Measurements from ENCODE around the gene RAPGEF3.

Gene RAPGEF3, protein sequence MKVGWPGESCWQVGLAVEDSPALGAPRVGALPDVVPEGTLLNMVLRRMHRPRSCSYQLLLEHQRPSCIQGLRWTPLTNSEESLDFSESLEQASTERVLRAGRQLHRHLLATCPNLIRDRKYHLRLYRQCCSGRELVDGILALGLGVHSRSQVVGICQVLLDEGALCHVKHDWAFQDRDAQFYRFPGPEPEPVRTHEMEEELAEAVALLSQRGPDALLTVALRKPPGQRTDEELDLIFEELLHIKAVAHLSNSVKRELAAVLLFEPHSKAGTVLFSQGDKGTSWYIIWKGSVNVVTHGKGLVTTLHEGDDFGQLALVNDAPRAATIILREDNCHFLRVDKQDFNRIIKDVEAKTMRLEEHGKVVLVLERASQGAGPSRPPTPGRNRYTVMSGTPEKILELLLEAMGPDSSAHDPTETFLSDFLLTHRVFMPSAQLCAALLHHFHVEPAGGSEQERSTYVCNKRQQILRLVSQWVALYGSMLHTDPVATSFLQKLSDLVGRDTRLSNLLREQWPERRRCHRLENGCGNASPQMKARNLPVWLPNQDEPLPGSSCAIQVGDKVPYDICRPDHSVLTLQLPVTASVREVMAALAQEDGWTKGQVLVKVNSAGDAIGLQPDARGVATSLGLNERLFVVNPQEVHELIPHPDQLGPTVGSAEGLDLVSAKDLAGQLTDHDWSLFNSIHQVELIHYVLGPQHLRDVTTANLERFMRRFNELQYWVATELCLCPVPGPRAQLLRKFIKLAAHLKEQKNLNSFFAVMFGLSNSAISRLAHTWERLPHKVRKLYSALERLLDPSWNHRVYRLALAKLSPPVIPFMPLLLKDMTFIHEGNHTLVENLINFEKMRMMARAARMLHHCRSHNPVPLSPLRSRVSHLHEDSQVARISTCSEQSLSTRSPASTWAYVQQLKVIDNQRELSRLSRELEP

DNA sequence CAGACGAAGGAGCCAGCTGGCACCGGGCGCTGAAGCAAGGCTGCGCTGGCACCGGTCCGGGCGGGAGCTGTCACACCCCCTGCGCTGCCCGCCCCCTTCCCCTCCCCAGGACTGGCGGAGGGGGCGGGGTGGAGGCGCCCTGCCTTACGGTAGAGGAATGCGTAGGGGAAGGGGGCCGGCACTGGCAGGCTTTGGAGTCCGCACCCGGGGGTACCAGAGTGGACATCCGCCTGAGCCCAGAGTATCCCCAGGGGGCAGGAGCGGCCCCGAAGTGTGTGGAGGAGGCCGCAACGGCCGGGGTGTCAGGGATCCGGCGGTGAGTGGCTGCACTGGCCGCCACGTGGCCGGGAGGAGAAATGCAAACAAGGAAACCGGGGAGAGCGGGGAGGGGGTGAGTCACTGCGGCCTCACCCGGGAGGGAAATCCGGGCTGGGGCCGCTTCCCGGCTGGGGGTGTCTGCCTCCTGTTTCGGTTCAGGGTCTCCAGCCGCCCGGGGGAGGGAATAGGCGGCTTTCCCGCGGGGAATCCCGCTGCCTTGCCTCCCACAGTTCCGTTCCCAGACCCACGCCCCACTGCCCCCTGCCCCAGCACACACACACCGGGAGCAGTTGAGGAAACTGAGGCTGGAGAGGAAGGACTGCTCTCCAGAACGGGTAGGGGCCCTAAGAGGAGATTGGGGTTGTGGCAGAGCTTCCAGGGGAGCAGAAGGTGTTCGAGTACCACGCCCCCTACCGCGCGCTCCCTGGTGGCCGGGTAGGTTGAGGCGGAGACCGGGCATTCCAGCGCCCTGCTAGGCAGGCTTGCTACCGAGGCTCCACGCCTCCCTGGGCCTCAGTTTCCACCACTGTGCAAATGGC, at the start of gene RAPGEF3:
Gene RAPGEF3, minus strand, starts transcription at position 47 of the 857 bp plus-strand sequence. CDS start 324 bp downstream, outside the sequence.
- peak; percentile 44 for DNase-seq (ENCODE audit: low read depth)

DNA sequence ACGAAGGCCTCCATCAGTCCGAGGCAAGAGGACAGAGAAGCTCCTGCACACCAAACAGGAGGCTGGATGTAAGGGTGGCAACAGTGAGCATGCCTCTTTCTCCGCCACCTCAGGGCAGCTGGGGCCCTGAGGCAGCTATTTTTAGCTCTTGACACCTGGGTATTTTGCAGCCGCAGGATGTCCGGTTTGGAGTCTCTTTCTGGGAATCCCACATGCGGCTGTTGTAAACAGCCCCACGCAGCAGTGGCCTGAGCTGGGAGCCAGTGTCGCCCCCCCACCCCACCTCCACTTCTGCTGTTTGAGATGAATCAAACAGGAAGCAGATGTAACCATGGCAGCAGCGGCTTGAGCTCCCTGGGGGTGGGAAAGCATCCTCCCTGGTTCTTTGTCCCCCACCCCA, 49.4 kb upstream of the RAPGEF3 start:
- peak; percentile 65 for DNase-seq (ENCODE audit: low read depth)

DNA sequence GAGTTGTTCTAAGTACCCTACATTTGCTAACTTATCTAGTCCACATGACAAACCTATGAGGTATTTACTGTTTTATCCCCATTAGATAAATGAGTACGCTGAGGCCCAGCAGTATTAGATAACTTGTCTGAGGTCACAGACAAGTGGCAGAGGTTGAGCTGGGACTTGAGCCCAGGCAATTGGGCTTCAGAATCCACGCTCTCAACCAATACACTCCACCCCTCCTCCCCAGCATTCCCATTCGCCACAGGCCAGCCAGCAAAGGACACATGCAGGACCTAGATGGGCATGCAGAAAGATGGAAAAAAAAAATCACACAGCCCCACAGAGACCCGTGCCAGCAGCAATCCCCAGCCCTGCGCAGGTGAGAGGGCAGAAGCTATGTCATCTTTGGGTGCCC, 48.7 kb upstream of the RAPGEF3 start:
- no peak for DNase-seq (ENCODE audit: low read depth)

DNA sequence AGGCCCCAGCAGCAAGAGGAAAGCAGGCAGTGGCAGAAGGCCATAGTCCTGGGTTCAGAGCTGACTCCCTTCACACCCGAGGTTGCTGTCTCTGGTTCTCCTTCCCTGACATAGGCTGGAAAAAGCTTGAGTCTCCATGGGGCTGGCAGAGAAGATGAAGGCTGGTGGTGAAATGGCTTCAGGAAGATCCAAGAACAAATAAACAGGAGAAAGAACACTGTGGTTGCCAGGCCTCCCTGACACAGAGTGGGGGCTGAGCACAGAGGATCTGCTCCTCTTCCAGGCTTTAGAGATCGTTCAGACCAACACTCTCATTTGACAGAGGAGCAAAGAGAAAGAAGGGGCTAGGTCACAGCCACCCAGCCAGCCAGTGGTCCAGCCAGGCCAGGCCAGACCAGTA, 46.7 kb upstream of the RAPGEF3 start:
- no peak for DNase-seq (ENCODE audit: low read depth)

DNA sequence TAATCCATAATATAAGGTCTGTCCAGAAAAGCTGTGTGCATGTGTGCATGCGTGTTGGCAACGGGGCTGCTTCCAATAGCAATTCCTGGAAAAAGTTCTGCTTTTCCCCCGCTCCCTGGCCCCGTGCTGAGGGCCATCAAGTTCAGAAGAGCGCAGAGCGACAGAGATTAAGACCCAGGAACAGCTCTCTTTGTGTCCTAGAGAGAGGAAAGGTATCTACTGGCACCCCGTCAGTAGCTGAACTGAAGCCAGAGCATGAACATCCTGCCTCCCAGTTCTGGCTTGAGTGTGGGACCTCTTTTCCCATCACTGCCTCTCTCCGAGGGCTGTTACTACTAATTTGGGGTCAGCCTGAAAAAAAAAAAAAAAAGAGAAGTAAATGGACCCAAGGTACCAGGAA, 45.5 kb upstream of the RAPGEF3 start:
- DNase-seq (ENCODE audit: low read depth): no peak

DNA sequence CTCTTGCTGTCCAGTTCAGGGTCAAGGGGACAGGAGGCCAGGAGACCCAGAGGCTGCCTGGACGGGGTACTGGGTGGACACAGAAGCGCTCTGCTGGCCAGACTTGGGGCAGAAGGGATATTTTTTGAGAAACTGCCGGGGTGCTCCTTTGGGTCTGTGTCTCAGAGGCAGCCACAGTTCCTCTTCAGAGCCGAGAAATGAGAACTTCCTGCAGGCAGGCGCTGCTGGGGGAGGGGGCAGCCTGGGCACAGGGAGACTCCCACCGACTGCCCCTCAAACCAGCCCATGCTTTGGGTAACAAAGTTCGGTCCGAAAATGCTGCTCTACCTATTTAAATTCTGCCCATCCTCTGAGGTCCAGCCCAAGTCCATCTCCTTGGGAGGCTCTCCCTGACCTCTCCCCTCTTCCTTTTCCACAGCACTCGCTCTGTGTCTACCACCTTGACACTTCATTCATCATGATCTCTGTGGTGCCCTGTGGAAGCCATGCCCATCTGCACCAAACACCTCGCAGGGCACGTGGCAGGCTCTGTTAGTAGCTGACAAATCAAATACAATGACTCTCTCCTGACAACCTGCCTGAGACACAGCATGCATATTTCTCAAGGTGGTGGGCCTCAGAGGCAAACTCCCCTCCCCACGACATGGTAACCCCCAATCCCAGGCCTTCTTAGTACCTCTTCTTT, 44.7 kb upstream of the RAPGEF3 start:
- no peak for DNase-seq (ENCODE audit: low read depth)

DNA sequence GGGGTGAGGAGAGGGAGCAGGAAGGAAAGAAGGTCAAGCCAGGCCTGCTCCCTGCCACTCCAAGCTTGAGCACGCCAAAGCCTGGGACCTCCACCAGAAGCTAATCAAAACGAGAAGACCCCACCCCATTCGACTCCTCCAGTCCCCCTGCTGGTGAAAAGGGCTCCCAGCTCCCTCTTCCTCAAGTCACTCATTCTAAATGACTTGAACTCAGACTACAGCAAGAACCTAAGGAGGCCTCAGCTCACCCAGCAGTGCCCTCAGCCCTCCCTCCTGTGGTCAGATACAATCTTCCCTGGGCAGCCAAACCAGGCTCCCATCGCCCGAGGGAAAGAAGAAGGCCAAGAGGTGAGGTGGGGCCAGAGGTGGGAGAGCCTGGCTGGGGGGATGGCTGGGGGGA, 43.6 kb upstream of the RAPGEF3 start:
- no peak for DNase-seq (ENCODE audit: low read depth)

DNA sequence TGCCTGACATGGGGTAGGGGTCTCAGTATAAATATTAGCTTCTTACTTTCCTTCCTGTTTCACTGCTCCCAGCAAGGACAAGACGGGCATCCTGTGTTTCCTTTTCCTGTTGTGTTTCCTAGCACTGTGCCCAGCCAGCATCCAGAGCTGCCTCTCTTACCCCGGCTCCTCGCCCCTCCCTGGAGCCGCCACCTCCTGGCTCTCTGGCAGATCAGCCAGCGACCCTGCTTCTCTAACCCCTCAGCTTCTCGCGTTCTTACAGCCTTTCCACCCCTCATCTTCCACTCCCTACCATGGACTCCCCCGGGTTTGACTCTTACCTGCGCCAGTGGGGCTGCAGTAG, 43.2 kb upstream of the RAPGEF3 start:
- no peak for DNase-seq (ENCODE audit: low read depth)

DNA sequence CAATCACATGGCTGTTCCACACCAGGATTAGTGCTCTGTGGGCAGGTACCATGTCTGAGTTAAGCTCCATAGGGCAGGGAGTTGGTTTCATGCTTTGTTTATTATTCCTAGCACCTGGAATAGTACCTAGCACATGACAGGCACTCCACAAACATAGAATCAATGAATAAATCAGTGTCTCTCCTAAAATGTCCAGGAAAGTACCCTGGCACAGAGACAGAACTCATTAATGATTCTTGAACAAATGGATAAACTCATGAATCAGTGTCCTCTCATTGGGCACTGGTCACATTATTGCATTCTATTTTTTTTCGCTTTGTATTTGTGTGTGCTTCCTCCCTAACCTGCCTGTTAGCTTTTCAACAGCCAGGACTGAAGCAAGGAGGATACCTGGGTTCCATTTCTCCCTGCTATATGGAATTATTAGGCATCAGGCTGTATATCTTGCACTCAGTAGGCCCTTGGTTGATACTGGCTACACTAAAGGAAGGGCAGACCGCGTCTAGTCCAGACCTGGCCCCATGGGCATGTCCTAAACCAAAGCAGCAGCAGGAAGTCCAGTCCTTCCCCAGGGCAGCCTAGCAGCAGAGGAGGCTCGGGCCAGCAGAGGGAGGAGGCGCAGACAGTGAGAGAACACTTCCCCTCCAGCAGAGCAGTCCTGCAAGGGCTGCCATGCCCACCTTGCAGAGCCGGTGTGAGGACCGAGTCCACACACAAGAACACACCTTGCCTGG, 42.7 kb upstream of the RAPGEF3 start:
- DNase-seq (ENCODE audit: low read depth): no peak

DNA sequence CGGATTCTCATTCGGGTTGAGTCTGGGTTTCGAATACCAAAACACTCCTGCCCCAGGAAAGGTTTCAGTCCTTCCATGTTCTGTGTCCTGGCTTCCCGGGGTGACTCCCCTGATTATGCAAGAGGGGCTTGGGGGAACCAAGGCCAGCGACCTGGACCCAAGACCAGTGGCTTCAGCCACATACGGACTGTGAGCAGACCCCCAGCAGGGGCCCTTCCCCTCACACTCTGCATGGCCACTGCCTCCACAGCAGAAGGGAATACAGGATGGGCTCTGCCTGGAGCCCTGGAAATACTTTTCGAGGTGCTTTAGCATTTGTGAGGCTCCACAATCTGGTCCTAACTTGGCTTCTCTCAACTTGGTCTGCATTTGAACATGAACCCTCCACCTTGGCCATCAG, 41.9 kb upstream of the RAPGEF3 start:
- no peak for DNase-seq (ENCODE audit: low read depth)

DNA sequence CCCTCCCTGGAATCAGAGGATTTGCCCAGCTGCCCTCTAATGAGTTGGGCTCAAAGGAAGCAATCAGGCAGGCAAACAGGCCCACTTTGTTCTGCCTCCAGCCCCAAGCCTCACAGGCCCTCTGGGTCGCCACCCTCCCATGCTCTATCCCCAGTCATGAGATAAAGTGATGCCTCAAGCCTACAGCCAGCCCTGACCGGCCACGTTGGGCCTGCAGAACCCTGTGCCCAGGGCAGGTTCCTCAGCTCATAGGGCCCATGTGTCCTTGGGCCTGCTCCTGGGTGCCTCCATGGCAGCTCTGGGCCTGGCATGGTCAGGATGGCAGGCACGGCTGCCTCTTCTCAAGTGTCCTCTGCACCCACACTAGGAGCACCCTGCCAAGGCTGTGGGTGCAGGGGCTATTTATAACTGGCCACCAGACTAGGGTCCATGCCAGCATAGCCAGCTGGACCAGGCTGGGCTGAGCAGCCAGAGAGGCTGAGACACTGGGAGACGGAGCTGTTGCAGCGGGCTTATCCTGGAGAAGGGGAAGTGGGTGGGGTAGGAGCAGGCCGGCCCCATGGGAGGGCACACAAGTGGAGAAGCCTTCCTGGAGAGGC, 40.8 kb upstream of the RAPGEF3 start:
- no peak for DNase-seq (ENCODE audit: low read depth)

DNA sequence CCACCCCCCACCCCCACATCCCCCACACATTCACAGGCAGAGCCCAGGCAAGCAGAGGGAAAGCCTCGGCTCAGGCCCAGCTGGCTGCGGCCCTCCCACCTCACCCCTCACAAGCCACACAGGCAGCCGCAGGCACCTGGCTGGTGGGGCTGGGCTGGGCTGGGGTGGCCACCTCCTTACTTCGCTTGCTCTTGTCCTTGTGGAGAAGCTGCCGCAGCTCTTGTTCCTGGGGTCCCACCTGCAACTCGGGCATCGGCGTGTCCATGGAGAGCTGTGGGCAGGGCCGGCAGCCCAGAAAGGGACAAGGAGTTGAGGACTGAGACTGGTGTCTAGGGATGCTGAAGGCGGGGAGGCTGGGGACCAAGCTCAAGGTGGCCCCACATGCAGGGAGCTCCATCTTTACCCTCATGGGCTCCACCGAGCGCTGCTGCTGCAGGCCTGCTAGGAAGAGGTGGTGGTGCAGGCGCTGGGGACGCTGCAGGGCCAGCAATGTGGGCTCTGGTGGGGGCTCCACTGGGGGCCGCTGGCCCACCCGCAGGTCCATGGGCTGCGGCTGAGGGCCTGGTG, 39.8 kb upstream of the RAPGEF3 start:
- no peak for DNase-seq (ENCODE audit: low read depth)

DNA sequence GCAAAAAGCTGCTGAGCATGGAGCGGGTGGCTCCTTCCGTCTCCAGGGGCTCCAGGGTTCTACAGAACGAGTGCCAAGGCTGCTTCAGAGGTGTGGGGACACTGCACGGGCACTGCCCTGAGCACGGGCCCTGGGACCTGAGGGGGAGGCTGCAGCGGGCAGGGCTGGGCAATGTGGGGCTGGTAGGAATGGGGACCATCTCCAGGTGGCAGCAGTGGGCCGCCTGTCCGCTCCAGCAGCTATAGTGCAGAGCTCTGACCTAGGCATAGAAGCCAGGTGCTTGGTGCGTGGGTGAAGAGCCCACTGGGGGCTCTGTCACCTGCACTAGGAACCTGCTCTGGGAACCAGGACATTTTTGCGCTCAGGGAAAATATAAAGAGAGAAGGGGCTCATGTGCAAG, 38.8 kb upstream of the RAPGEF3 start:
- no peak for DNase-seq (ENCODE audit: low read depth)

DNA sequence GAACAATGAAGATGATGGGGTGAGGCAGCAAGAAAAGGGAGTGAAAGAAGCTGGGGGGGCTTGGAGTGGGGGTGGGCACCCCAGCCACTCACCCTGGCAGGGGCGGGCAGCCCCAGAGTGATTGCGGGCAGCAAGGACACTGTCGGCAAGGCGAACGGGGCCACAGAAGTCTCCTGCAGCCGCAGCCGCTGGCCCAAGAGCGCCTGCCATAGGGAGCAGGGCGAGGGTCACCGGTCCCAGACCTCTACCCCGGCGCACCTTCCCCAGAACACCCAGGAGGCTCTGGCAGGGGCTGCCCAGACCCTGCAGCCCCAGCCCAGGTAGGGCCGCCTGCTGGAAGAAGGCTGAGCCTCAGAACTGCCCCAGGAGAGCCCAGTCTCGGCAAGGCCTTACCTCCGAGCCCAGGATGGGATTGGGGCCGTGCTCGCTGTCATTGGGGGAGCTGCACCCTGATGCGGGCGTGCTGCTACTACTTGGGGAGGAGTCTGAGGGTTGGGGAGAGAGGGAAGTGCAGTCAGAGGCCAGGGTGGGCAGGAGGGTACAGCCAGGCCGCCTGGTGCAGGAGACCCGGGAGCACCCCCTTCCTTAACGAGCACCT, 37.2 kb upstream of the RAPGEF3 start:
- no peak for DNase-seq (ENCODE audit: low read depth)

DNA sequence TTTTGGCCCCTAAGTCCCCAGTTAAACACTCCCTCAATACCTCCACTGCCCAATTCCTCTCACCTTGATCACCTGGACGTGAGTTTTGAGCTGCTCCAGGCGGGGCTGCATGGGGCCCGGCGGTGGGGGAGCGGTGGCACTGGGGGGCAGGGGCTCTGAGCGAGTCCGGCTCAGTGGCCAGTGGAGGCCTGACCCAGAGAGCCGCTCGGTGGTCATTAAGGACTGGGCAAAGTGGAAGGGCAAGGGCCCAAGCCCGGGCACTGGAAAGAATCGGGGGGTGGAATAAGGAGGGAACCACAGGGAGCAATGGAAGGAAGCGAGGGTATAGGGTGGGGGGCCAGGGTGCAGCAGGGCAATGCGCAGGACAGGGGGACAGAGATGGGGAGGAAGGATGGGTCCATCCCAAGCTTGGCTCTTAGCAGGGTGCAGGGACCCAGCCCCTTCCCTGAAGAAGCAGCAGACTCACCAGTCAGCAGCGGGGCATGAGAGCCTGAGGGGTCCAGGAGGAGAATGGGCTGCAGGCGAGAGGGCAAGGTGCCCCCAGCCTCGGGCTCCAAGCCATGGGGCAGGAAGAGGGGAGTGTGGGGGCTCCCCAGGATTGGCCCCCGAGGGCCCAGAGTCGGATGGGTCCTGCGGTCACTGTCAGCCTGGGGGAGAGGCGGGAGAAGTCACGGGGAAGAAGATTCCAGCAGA, 36.6 kb upstream of the RAPGEF3 start:
- DNase-seq (ENCODE audit: low read depth): no peak

DNA sequence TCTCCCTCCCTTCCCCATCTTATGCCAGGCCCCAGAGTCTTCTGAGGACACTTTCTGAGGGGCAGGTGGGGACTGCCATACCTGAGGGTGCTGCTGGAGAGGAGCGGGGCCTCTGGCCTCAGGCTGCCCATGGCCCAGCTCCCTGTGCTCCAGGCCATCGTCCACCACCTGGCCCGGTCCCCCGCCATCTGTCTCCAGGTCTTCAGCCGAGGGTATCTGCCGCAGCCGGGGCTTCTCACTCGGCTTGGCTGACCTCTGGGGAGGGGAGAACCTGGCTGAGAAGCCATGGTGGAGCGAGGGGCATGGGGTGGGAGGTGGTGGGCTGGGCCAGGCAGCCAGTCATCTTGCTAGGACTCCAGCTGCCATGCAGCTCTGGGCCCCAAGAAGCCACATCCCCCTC, 36.0 kb upstream of the RAPGEF3 start:
- no peak for DNase-seq (ENCODE audit: low read depth)

DNA sequence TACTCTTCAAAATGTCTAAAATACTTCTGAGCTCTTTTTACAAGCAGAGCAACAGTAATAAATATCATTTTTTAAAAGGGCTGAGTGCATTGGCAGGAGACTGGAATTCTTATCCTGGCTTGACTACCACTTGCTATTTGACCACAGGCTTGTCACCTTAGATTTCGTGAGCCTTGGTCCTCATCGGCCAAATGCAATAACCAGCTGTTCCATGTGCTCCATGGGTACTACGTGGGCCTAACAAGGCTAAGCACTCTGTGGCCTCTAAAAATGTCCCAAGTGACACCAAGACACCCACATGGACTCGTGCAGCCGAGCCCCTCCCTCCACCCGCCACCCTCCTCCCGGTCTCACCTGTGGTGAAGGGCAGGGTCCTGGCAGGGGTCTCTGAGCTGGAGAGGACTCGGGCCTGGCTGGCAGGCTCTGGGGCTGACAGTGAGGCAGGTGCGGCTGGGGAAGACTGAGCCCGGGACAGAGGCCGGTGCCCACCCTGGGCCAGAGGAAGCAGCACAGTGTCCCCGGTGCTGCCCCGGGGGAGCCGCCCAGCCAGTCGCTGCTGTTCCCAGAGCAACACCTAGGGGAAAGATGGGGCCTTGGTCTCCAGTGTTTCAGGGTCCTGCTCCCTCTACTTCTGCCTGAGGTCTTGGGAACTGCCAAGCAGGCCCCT, 34.5 kb upstream of the RAPGEF3 start:
- no peak for DNase-seq (ENCODE audit: low read depth)

DNA sequence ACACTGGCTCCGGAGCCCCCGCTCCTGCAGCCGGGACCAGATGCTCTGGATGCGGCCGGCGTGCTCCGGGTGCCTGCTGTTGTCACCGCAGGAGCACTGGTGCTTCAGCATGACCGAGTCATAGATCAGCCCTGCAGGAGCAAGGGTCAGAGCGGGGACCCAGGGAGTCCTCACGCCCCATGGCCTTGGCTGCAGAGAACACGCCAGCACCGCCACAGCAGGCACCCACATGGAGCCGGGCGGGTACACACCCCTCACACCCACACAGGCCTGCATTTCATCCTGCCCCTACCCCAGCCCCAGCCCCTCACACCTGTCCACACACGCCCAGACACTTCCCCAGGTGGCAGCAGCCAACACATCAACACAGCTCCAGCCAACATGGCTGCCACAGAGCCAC, 33.2 kb upstream of the RAPGEF3 start:
- no peak for DNase-seq (ENCODE audit: low read depth)

DNA sequence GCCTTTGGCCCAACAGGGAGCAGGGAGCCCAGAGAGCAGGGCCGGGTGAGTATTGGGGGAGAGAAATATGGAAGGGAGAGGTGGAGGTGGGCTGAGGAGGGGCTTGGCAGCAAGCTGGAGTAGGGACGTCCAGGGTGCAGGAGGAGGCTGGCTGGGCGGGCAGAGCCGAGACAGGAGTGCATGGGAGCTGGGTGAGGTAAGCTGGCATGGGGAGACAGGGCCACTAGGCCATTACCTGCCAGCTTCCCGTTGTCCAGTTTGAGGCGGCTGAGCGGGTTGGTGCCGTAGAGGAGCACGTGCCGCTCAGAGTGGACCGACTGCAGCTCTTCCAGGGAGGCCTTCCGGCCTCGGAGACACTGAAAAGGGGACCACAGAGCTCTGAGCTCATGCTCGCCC, 32.7 kb upstream of the RAPGEF3 start:
- no peak for DNase-seq (ENCODE audit: low read depth)

Data from stimulated activated CD8-positive, alpha-beta memory T cell treated with anti-CD3 and anti-CD28 coated beads, Interleukin-15, amount 100 ng/mL, for 1 hour (primary cell).